Breast epithelium (tissue), 3 donors: ENCODE results near the gene ETS2.

Source experiments
- CTCF ChIP-seq, 3 donors: fragments of 450-650 bp; IDR thresholded peaks; one replicate each; pipeline ENCODE4 v1.5.1; 2016 to 2017; ENCODE audit warnings: antibody characterized with exemption in 3 of 3, mild to moderate bottlenecking in 3 of 3, moderate library complexity in 3 of 3
- POLR2A ChIP-seq: fragments of 450-650 bp; IDR thresholded peaks from one replicate; pipeline ENCODE4 v1.6.1; 2016; ENCODE audit warnings: antibody characterized with exemption, mild to moderate bottlenecking, moderate library complexity

GRCh38 chr21:38843379-38843778 is 37.6 kb downstream of the ETS2 start:
- TF ChIP-seq CTCF (IDR thresholded peaks at IDR 0.05) (no peak), POLR2A (no peak)
